SIG-M5 treated with dmso at 0.1 percent for 504 hours (cell line): ENCODE results near the gene ZBTB40.

Experiments
- DNase-seq: peaks from one replicate; lab custom pipeline; 2025; ENCODE audit not compliant: unreplicated experiment; lab: John Stamatoyannopoulos, UW

The ZBTB40 gene

DNA sequence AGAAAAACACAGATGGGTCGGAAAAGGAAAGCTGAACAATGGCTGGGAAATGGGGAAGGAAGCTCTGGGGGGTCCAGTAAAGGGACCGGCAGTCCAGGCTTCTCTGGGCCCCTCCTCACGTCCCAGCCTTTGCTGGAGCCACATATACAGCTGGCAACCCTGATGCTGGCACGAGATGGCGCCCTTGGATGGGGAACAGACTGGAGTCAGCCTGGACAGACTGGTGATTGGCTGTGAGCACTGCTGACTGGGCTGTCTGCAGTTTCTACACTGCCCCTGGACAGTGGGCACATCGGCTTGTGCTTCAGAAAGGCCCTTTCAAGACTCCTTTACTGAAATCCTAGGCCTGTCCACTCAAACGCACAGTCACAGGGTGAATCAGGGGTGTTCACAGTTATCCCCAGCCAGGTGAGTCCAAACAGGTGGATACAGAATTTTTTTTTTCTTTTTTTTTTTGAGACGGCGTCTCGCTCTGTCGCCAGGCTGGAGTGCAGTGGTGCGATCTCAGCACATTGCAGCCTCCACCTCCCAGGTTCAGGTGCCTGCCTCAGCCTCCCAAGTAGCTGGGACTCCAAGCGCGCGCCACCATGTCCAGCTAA is 31.1 kb upstream of the ZBTB40 start:
- DNase-seq, result peak; percentile 65

DNA sequence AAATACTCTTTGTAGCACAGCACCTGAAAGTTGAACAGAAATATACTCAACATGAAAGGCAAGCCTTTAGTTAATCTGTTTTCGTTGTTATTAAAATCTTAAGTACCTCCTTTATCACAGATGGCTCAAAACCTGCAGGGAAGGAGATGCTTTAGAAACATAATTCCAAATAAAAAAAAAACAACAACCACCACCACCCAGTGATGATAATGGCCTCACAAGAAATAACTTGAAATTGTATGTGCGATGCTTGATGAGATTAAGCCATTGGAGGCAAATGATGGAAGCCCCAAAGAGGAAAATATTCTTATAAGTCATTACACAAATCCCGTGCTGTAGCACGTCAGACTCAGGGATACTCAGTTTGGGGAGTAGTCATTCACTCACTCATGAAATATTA is 24.9 kb upstream of the ZBTB40 start:
- no peak for DNase-seq

DNA sequence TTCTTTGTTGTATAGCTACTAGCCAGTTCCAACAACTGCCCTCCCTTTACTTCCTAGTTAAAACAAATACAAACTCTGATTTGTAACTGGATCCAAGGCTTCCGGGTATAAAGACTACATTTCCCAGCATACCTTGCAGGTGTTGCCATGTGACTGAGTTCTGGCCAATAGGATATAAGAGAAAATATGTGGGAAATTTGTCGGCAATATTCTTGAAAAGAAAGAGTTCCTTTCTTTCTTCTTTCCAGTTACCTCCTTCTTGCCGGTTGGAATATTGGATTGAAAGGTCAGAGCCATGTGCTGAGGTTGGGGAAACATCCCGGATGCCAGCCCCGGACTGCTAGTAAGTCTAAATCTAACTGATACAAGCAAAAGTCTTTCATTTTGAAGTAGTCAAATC is 23.0 kb upstream of the ZBTB40 start:
- peak; percentile 40 for DNase-seq

DNA sequence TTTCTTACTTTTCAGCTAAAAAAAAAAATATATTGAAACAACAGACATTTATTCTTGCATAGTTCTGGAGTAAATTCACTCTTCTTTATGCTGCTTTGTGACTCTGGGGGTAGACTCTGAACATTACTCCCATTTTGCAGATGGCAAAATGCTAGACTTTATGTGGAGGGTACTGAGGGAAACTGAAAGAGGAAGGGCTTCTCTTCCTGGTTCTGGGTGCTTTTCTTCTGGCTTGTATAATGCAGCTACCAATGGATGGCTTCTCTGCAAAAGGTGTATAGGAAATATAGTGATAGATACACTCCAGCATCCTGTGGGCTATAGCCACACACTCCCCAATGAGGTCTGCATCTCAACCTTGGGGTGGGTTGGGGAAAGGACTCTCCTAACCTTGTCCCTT is 19.7 kb upstream of the ZBTB40 start:
- DNase-seq, result peak; percentile 13

DNA sequence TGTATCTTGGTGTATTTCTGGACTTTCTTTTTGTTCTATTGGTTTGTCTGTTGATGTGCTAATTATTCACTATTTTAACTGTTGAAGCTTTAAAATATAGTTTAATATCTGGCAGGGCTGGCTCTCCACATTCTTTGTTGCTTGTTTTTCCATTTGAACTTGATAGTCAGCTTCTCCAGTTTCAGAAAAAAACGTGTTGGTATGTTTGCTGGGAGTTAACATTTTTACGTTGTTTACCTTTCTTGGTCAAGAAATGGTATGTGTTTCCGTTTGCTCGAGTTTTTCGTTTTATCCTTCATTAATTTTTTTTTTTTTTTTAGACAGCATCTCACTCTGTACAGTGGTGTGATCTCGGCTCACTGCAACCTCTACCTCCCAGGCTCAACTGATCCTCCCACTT is 16.9 kb upstream of the ZBTB40 start:
- no peak for DNase-seq

DNA sequence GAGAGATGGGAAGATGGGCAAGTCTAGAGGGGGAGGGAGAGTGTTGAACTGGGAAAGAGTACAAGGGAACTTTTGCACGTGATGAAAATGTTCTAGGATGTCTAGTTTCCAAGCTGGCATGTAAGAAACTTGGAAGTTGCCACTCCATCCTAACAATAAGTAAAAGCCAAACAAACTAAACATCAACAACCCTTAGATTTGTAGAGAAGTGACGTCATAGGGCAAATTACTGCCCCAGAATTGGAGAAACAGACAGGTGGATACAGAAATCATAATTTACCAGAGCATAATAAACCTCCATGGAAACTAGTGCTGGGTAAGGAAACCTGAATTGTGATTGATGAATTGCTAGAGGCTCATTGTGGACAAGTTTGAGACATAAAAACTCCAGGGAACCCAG is 14.7 kb upstream of the ZBTB40 start:
- no peak for DNase-seq

DNA sequence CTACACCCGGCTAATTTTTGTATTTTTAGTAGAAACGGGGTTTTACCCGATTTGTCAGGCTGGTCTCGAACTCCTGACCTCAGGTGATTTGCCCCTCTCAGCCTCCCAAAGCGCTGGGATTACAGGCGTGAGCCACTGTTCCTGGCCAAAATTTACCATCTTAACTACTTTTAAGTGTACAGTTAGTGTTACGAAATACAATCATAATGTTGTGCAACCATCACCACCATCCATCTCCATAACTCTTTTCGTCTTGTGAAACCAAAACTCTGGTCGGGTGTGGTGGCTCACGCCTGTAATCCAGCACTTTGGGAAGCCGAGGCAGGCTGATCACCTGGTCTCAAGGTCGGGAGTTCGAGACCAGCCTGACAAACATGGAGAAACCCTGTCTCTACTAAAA is 14.1 kb upstream of the ZBTB40 start:
- DNase-seq, result peak; percentile 13

DNA sequence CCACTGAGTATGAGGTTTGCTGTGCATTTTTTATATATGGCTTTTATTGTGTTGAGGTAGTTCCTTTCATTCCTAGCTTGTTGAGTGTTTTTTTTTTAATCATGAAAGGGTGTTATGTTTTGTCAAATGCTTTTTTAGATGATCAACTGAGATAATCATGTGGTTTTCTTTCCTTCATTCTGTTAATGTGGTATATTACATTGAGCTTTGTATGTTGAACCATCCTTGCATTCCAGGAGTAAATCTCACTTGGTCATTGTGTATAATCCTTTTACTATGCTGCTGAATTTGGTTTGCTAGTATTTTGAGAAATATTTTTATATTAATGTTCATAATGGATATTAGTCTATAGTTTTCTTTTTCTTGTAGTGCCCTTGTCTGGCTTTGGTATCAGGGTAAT is 11.1 kb upstream of the ZBTB40 start:
- no peak for DNase-seq

DNA sequence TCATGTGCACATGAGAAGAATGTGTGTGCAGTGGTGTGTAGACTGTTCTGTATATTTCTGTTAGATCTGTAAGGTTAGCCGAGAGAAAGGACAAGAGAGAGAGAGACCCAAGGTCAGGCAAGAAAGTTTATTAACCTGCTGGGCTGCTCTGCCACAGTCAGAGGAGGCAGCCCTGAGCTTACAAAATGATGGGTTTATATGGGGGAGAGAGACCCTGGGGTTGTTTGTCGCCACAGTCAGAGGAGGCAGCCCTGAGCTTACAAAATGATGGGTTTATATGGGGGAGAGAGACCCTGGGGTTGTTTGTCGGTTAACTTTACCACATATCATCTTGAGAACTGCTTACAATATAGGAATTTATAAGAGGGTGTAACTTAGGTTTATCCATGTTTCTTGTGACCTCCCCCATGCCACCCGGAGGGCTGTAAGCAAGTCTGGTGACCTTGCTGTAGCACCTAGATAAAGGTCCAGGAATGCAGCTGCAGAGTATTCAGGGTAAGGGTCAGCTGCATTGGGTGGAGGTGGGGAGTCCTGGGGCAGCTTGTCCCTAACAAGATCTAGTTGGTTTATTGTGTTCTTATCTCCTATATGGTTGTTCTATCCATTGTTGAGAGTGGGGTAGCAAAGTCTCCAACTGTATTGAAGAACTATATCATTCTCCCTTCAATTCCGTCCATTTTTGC is 9.3 kb upstream of the ZBTB40 start:
- no peak for DNase-seq

DNA sequence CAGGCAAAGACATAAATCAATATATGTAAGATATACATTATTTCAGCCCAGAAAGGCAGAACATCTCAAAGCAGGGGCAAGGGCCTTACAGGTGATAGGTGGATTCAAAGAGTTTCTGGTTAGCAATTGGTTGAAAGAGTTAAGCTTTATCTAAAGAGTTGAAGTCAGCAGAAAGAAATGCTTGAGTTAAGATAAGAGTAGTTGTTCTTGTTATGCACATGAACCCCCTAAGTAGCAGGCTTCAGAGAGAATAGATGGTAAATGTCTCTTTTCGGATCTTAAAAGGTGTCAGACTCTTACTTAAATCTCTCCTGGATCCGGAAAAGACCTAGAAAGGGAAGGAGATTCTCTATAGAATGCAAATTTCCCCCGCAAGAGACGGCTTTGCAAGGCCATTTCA is 8.3 kb upstream of the ZBTB40 start:
- no peak for DNase-seq

DNA sequence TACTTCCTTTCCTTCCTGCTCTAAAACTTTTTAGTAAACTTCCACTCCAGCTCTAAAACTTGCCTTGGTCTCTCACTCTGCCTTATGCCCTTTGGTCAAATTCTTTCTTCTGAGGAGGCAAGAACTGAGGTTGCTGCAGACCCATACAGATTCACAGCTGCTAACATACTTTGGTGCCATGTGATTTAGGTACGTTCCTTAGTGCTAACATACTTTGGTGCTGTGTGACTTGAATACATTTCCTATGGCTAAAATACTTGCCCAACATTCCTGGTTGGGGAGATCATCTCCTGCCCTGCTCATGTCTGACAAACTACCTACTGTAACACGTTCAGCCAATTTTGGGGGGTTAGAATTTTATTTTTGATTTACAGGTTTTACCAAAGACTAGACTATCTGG is 6.8 kb upstream of the ZBTB40 start:
- no peak for DNase-seq

DNA sequence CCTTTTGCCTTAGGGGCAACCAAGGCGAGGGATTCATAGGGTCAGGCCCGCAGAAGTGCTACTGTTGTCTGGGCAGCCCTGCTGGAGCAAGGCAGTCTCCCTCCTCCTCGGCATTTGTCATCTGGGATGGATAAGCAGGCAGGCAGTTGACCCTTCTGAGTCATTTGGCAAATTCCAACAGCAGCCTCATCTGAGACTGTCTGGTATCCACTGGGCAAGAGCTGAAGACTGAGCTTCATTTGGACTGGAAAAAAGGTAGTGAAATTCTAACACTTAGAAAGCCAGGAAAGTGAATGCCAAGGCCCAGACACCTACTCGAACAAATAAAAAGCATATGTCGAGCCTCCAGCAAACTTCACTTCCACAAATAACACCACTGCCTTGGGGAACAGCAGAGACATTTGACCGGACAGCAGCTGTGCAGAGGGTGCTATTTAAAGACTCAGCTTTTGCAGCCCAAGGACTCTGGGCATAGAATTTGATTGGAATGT is 4.0 kb upstream of the ZBTB40 start:
- DNase-seq, result no peak

DNA sequence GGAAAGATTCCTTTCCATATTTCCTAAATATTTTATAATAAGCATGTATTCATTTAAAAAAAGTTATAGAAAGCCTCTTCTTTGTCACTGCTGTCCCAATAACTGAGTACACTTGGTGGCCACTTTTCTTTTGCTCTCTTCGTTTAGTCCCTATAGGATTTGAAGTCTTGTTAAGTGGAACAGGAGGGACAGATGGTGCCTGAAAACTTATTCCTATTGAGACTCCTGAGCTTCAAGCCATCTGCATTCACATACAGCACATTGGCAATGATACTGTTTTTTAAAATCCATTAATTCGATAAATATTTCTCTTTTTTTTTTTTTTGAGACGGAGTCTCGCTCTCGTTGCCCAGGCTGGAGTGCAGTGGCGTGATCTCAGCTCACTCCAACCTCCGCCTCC is 2.0 kb upstream of the ZBTB40 start:
- DNase-seq, result no peak

DNA sequence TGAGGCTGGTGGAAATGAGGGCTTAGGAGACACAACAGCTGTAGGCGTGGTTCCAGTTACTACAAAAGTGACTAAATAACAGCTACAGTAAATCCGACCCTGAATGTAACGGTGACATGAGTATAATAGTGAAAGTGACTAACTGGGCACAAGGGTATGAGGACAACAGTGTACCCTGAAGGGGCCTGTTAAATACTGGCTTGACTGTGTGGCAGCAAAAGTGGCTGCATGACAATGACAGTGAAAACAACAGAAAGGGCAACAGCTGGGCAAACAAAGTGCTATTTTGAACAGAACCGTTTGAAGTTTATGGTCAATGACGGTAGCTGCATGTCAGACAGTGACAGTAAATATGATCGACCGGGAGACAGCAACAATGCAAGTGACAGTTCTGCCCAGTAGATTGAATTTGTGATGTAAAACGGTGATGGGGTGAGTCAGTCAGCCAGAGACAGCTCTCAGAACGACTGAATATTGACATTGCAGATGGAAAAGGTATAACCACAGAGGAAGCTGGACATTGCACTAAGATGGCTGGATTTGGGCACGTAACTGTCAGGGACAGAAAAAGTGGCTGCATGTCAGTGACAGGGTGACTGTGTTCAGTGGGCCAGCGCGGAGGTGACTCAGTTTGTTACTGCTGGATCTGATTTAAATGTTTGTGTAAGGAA is 1.2 kb upstream of the ZBTB40 start:
- DNase-seq, result no peak

DNA sequence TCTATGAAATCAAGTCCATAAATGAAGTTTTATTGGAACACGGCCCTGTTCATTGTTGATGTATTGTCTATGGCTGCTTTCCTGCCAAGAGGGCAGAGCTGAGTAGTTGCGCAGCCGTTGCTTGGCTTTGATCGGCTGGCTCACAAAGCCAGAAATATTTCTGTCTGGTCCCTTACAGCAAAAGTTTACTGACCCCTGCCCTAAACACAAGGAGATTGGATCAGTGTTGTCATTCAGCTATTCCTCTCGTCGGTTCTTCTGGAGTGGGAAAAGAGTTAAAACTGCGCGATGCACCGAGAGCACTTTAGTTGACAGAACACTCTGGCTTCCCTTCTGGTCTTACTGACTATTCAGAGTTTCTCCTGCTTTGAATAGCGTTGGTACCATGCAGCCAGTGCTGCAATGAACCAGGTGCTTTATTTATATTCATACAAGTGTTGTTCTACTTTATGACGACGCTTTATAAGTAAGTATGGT is 868 bp downstream of the ZBTB40 start:
- DNase-seq, result no peak

DNA sequence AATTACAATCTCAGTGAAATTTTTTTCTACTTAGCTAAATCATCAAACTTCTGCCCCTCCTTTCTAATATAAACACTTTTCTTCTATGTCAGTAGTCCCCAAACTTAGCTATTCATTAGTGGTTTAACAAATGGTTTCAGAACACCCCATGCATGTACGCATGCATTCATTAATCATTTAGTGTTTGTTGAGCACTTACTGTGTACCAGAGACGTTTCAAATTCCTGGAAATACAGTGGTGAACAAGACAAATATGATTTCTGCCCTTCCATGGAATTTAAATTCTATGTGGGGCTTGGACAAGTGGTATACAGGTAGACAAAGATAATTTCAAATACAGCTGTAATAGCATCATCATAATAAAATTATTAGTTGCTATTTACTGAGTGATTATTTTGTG is 1.5 kb downstream of the ZBTB40 start:
- no peak for DNase-seq

DNA sequence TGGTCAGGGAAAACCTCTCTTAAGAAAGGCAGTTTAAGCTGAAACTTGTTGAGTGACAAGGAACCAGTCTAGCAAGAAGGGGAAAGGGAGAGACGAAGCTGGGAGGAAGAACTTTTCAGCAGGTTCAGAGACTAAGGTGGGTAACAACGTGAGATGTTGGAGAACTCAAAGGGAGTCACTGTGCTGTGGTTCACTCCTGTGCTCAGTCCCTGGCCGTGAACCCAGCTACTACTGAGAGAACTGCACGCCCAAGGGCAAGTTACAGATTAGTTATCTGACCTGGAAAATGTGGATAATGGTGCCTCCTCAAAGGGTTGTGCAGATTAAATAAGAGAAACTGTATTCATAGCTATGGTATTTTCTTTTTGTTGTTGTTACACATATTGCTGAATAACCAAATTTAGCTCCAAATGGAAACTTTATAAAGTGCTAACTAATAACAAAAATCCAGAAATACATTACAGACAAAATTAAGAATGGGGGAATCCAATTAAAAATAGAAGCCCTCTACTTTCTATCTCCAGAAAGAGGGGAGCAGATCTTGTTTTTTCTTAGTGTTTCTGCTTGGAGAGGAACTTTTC is 2.9 kb downstream of the ZBTB40 start:
- no peak for DNase-seq

DNA sequence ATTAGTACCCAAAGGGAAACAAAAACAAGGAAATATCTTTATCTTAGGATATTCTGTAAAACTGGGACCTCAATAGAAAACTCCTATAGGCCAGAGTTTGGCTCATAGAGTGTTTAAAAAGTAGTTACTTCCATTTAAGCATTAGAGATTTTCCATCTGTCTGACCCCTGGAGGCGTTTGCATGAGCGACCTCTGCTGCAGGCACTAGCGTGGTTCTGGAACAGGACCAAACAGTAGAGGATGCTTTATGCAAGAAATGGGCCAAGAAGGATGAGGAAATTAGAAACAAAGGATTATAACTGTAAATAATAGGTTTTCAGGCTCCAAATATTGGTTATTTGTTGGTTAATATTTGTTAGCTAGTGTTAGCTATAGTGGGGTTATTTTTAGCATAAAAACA is 5.7 kb downstream of the ZBTB40 start:
- DNase-seq, result no peak

DNA sequence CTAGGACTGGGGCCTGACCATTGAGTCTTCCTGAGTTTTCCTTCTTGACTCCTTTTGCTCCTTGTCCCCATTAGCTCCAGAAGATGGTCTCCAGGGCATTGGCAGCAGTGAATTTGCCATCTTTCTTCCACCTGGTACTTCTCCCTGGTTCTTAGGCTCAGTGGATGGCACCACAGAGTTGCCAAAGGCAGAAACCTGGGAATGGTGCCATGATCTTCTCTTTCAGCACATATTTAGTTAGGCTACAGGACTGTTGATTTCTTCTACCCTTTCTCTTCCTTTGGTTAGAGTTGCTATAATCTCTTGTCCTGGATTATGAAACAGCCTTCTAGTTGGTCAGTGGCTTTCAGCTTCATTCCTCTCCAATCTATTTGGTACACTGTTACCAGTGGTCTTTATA is 6.2 kb downstream of the ZBTB40 start:
- no peak for DNase-seq

DNA sequence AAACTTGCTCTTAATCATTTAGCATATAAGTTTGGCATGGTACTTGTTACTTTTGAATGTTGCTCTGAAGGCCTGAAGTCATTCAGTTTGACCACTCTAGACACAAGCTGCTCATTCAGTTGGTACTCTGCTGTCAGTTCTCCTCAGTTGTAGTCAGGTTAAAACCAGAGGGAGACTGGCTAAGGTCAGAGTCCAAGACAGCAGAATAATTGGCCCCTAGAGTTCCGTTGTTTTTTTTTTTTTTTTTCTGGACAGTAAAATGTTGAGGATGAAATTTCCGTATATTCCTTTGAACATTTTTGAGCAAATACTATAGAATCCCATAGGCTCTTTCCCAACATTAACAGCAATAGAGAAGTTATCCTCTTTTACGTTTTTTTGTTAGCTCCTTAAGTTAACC is 9.4 kb downstream of the ZBTB40 start:
- no peak for DNase-seq

DNA sequence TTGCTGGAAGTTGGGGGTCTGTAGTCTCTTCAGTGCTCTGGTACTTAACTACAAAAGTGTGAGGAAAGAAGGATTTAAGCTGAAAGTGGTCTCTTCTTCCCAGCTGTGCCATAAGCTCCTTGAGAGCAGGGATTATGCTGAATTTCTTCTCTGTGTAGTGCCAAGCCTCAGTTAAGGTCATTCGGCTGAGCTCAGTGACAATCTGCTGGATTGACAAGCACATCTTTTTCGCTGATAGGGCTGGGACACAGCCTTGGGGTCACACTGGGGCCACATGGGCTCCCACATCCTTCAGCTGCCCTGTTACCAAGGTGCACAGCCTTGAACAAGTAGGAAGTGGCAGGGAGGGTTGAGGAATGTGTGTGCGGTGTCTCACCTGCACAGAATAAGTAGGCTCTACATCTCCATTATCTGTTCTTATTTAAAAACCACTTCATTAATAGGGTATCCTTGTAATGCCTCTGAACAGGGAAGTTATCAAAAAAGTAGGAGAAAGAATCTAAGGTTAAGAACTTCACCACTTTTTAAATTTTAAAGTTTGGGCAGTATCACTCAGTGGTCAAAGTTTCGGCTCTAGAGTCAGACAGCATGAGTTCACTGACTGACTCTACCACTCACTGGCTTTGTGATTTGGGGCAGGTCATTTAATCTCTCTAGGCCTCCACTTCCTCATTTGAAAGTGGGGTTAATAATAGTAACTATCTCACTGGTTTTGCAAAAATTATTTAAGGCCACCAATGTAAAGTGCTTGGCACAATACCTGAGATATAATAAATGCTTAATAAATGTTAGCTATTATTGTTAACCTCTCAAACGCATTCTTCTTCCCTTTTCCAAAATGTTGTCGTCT is 10.3 kb downstream of the ZBTB40 start:
- no peak for DNase-seq
